ENCODE measurements around the gene RPS24. TPM values are rescaled to one million over a fixed set of nuclear protein-coding genes. Genes with fewer than 3 reads are reported as not detected.

RPS24 gene
- total RNA-seq, 1 experiment from 2014 or later, result 9,576 TPM

- Histone ChIP-seq H3K9me2 (replicated peaks; ENCODE audit: low read length) (no peaks in the 10 kb centered on the region), H3K27ac (ENCODE audit: low read length) (no peak overlapping the region), H3K4me1 (ENCODE audit: insufficient read depth, low read length) (peaks cover 19% of the 10 kb centered on the region), H4K20me1 (ENCODE audit: low read length) (peaks cover 79% of the 10 kb centered on the region), H3K36me3 (ENCODE audit: low read depth, low read length) (peaks cover 64% of the 10 kb centered on the region), H3F3A (ENCODE audit: low read length, unreplicated experiment) (peaks cover 79% of the 10 kb centered on the region), H3K9me3 (ENCODE audit: low read length) (no peaks in the 10 kb centered on the region), H3K27me3 (ENCODE audit: low read length) (no peaks in the 10 kb centered on the region), H2AFZ (ENCODE audit: low read length) (no peak overlapping the region), H3K4me2 (ENCODE audit: low read length) (no peak overlapping the region), H3K9ac (ENCODE audit: low read length) (no peak overlapping the region), H3K4me3 (ENCODE audit: low read length) (no peak overlapping the region), H3K79me2 (ENCODE audit: low read length) (peaks cover 56% of the 10 kb centered on the region)
- intact Hi-C loops (cut with micrococcal nuclease), result loop anchor here (10.0 kb wide), 2 partner anchors 763 to 1403 kb away; partner anchors contain the start of gene ZCCHC24
- ChIA-PET CTCF (interaction anchor here (0.6 kb wide), 1 partner anchor 8 kb away, joined by 4 read pairs; no protein-coding TSS in a partner anchor), POLR2A (ENCODE audit: unreplicated experiment) (no interaction called here)
- no peak for DNase-seq
- TF ChIP-seq EZH2phosphoT487 (IDR thresholded peaks at IDR 0.05; ENCODE audit: borderline replicate concordance, low read length) (no peak), CTCF (conservative IDR thresholded peaks at IDR 0.05; ENCODE audit: low read depth, low read length) (no peak), EZH2 (IDR thresholded peaks at IDR 0.05; ENCODE audit: low read length, unreplicated experiment) (no peak)
- no peak for ATAC-seq
- no TSS peak for BruUV-seq (replicated peaks)
Measured at GRCh38 chr10:78041170-78042057, 7.8 kb downstream of the RPS24 start.

GRCh38 chr10:78042058-78042751, 8.5 kb downstream of the RPS24 start:
- H3K79me2 ChIP-seq (ENCODE audit: low read length), result peaks cover 48% of the 10 kb centered on the region
- intact Hi-C loops (cut with micrococcal nuclease), result loop anchor here (10.0 kb wide), 2 partner anchors 763 to 1403 kb away; partner anchors contain the start of gene ZCCHC24
- H3K4me1 ChIP-seq (ENCODE audit: insufficient read depth, low read length), result peaks cover 11% of the 10 kb centered on the region
- TF ChIP-seq EZH2 (IDR thresholded peaks at IDR 0.05; ENCODE audit: low read length, unreplicated experiment) (no peak), CTCF (conservative IDR thresholded peaks at IDR 0.05; ENCODE audit: low read depth, low read length) (no peak), EZH2phosphoT487 (IDR thresholded peaks at IDR 0.05; ENCODE audit: borderline replicate concordance, low read length) (no peak)
- H2AFZ ChIP-seq (ENCODE audit: low read length), result no peak overlapping the region
- H3K9me2 ChIP-seq (replicated peaks; ENCODE audit: low read length), result no peaks in the 10 kb centered on the region
- peaks cover 56% of the 10 kb centered on the region for H3K36me3 ChIP-seq (ENCODE audit: low read depth, low read length)
- no peak overlapping the region for H3K4me2 ChIP-seq (ENCODE audit: low read length)
- H3F3A ChIP-seq (ENCODE audit: low read length, unreplicated experiment), result peaks cover 71% of the 10 kb centered on the region
- H3K4me3 ChIP-seq (ENCODE audit: low read length), result no peak overlapping the region
- POLR2A ChIA-PET (ENCODE audit: unreplicated experiment), result interaction anchor here (0.6 kb wide), 1 partner anchor 22 kb away, joined by 8 read pairs; no protein-coding TSS in a partner anchor
- no peaks in the 10 kb centered on the region for H3K9me3 ChIP-seq (ENCODE audit: low read length)
- ATAC-seq (no peak; the same call in 1 of the 2 replicates), DNase-seq (peak; percentile 39)
- H3K27ac ChIP-seq (ENCODE audit: low read length), result no peak overlapping the region
- CTCF ChIA-PET, result no interaction called here
- H3K9ac ChIP-seq (ENCODE audit: low read length), result no peak overlapping the region
- H3K27me3 ChIP-seq (ENCODE audit: low read length), result no peaks in the 10 kb centered on the region
- peaks cover 71% of the 10 kb centered on the region for H4K20me1 ChIP-seq (ENCODE audit: low read length)
- BruUV-seq (replicated peaks), result no TSS peak

Data from PC-3 (cell line).